Lower leg skin (tissue), 3 donors: Measurements from ENCODE around the gene RASA1.

ENCODE experiments used
- CTCF ChIP-seq, 3 donors: fragments of 450-650 bp; IDR thresholded peaks; one replicate each; pipeline ENCODE4 v1.5.1; 2016; ENCODE audit warnings: antibody characterized with exemption in 3 of 3, mild to moderate bottlenecking in 3 of 3, moderate library complexity in 2 of 3
- POLR2A ChIP-seq, 2 donors: fragments of 450-650 bp; IDR thresholded peaks; one replicate each; pipeline ENCODE4 v1.6.1; 2016 to 2017; ENCODE audit warnings: antibody characterized with exemption in 2 of 2, mild to moderate bottlenecking in 1 of 2, moderate library complexity in 1 of 2

DNA sequence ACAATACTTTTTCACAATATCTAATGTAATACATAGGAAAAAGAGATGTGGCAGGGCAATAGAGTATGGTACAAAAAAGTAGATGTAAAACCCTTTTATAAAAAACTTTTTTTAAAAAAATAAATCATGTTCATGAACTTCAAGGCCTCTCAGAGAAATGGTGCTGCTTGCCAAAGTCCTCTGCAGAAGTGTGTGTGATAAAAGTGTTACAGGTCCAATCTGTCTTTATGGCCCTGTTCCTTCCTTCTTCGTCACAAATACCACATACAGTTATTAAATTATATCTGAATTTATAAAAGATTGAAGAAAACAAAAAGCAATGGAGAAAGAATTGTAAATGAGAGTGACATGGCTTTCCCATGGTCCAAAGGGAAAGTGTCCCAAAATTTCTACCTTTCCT is 166.8 kb downstream of the RASA1 start:
- TF ChIP-seq CTCF (IDR thresholded peaks at IDR 0.05) (no peak), POLR2A (IDR thresholded peaks at IDR 0.05) (no peak)
